GM18873 (cell line): ENCODE data around the gene POU2F2.
"Not testable (repeated sequence)": the region's sequence is repeated elsewhere in the genome, so short reads cannot be mapped to it uniquely, and the experiment has no call there.

Experiments
- ATAC-seq: cut with Tn5 transposase; IDR thresholded peaks from one replicate; pipeline ENCODE4 v1.9.1; 2021; ENCODE audit warnings: mild to moderate bottlenecking, moderate library complexity, moderate number of reproducible peaks; ENCODE audit not compliant: unreplicated experiment, low FRiP score

Gene POU2F2

GRCh38 chr19:42066075-42066754 lies 66.0 kb downstream of the POU2F2 start:
- no peak for ATAC-seq

GRCh38 chr19:42065511-42065910 lies 66.7 kb downstream of the POU2F2 start:
- ATAC-seq: no peak

DNA sequence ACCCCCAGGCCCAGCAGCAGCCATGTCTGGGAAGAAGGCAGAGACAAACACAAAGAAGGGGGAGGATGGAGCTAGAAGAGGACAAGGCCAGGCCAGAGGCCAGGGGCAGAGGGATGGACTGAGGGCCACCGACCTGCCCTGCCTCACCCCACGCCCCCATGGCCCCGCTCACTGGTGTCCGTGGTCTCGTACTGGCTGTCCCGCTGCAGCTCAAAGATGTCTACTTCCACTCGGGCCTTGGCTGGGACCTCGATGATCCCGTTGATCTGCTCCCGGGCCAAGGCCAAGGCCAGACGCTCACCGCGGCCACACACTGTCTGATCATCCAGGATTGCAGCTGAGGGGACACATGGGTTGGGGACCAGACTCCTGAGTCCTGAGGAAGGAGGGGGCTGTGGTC lies 67.2 kb downstream of the POU2F2 start:
- no peak for ATAC-seq

- no peak for ATAC-seq
Measured at GRCh38 chr19:42064432-42064831, 67.8 kb downstream of the POU2F2 start.

- no peak for ATAC-seq
Measured at GRCh38 chr19:42062381-42062780, 69.9 kb downstream of the POU2F2 start.

DNA sequence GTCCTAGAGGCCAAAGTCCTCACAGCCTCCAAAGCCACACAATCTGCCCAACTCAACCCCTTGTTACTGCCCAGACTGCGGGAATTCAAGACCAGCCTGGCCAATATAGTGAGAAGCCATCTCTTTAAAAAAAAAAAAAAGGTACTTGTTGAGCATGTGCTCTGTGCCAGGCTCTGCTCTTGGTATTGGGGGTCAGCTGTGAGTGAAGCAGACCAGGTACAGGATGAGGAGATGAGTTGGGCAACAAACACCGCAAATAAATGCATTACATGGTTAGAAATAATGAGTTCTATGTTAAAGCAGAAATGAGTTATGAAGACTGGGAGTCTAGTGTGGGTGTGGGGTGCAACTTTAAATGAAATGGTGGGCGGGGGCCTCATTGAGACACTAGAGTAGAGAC lies 72.1 kb downstream of the POU2F2 start:
- ATAC-seq: no peak

GRCh38 chr19:42059196-42059595 lies 73.0 kb downstream of the POU2F2 start:
- ATAC-seq: no peak

- no peak for ATAC-seq
Measured at GRCh38 chr19:42057846-42058245, 74.4 kb downstream of the POU2F2 start.

GRCh38 chr19:42054205-42054604 lies 78.0 kb downstream of the POU2F2 start:
- ATAC-seq: no peak

- no peak for ATAC-seq
Measured at GRCh38 chr19:42053037-42053935, 79.0 kb downstream of the POU2F2 start.

DNA sequence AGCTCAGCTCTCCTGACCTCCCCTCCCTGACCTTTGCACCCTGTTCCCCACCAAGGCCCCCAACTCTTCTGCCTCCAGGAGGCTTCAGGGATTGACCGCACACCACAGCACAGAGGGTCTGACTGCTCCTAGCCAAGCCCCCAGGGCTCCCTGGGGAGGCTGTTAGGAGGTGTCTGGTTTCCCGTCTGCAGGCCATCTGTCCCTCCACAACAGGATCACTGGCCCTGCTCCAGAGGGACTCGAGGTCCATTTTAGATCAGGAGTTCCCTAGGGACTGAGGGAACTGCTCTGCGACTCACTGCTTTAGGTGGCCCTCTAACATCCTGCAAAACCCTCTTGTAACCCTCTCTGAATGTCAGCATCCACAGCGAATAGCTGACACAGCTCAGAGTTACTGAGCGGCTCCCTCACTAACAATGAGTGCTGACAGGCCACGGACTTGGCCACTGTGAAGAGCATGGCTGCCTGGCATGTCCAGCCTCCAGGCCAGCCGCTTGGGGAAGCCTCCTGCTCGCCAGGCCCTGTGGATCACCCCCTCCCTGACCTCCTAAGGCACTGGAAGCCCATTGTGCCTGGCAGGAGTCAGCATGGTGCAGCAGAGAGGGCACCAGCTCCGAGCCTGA lies 79.9 kb downstream of the POU2F2 start:
- ATAC-seq: no peak

DNA sequence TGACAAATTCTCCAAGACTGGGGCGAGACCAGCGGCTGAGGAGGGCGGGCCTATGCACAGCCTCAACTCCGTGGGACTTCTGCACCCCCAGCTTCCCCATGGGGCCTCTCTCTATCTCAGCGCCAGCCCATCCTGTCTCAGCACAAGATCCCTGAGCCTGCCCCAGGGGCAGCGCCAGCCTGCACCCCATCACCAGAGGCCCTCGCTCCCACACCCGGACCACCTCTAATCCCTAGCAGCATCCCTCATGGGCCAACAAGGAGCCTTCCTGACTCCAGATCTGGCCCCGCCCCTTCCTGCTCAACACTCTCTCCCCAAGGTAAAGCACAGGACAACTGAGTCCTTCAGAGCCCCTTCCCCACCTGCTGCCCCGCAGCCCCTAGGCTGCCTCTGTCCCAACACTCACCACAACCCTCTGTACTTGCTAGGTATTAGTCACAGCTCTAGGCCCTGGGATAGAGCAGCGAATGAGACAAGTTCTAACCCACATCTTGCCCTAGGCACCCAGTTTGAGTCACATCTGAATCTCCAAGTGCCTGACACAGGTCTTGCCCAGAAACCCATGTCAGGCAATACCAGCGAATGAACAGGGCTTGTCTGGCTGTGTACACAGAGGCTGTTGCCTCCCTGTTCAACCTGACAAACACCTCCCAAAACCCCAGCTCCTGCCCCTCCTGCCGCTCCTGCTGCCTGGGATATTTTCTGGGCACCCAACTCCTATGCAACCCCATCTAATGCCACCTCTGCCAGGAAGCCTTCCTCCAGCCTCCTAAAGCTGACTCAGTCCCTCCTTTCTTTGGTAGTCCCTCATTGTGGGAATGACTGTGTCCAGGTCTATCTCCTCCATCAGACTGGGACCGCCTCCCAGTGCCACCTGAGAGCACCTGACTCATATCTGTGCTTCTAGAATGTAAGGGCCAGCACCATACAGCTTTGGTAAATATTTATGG lies 80.8 kb downstream of the POU2F2 start:
- no peak for ATAC-seq

- ATAC-seq: no peak
Measured at GRCh38 chr19:42048992-42049391, 83.3 kb downstream of the POU2F2 start.

DNA sequence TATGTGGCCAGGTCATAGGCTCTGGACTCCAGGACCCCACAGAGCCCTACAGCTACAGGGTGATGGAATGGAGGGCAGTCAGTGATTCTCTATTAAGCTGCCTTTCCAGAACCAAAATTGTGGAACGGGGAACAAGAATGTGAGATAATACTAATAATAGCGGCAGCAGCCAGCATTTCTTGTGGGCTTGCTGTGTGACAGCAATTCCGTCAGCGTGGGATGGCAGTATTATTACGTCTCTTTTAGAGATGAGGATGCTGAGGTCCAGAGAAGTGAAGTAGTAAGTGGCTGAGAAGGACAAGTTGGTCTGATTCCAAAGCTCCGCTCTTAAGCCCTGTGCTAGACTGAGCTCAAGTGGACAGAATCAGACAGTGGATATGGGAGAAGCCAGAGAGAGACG lies 86.7 kb downstream of the POU2F2 start:
- ATAC-seq: no peak

- ATAC-seq: no peak
Measured at GRCh38 chr19:42042455-42043170, 89.6 kb downstream of the POU2F2 start.

GRCh38 chr19:42040491-42040890 lies 91.8 kb downstream of the POU2F2 start:
- not testable (repeated sequence) for ATAC-seq

GRCh38 chr19:42040031-42040430 lies 92.2 kb downstream of the POU2F2 start:
- ATAC-seq: no peak

DNA sequence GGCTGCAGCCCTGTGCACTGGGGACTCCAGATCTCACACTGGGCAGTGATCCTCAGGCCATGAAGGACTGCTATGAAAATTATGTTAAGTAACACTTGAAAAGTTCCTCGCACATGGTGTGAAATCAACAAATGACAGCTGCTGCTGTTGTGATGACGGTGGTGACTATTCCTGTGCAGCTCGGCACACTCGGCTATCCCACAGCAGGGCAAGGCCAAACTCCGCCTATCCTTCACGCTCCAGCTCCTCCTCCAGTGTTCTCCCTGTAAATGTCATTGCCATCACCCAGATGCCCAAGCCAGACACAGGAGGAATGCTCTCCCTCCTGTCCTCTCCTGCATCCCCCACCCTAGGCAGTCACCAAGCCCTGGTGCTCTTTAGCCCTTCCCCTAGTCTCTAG lies 93.6 kb downstream of the POU2F2 start:
- ATAC-seq: no peak

DNA sequence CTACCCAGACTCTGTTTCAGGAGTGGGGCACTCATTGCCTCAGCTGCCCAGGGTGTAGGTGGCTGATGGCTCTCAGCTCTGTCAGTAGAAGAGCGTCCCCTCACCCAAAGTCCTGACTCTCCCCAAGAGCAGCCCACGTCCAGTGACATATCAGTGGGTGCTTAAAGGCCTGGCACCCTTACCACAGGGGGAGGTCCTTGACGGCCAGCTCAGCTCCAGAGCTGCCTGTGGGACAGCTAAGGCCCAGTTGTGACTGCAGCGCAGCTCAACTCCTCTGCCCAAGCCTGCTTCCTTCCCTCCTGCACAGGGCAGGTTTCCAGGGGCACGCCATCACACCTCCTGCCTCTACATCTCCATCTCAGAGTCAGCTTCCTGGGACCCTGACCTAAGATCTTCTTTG lies 94.6 kb downstream of the POU2F2 start:
- no peak for ATAC-seq
